AG08396 (cell line): ENCODE results near the gene INPP1.
"Not testable (repeated sequence)": the region's sequence is repeated elsewhere in the genome, so short reads cannot be mapped to it uniquely, and the experiment has no call there.

Experiments
- DNase-seq: peaks from one replicate; pipeline ENCODE4 v3.0.0; 2012; ENCODE audit warnings: low spot score, mixed read lengths

Gene INPP1

GRCh38 chr2:190334479-190335224 is 8.7 kb upstream of the INPP1 start:
- no peak for DNase-seq

DNA sequence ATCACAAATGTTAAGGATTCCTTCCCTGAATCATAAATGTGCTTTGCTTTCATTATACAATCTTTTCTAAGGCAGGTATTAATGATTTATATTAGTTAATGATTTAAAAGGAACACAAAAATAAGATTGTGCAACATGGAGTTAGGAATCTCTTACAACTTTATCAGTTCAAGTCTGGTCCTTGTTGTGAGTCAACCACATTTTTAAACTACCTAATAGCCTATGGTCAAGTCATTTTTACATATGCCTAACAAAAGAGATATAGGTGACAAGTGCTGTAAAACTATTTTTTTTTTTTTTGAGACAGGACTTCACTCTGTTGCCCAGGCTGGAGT is 8.2 kb upstream of the INPP1 start:
- DNase-seq = no peak

DNA sequence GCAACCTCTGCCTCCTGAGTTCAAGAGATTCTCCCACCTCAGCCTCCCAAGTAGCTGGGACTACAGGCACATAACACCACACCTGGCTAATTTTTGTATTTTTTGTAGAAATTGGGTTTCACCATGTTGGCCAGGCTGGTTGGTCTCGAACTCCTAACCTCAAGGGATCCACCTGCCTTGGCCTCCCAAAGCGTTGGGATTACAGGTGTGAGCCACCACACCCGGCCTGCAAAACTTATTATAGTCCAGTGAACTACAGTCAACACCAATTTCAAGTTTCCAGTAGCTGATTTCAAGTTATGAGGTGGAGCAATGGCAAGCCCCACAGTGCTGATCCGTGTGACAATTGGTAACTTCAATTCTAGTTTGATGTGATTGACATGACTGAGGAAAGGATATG is 7.8 kb upstream of the INPP1 start:
- not testable (repeated sequence) for DNase-seq

- no peak for DNase-seq
Measured at GRCh38 chr2:190336420-190336819, 7.0 kb upstream of the INPP1 start.

GRCh38 chr2:190338453-190338852 is 4.9 kb upstream of the INPP1 start:
- no peak for DNase-seq

DNA sequence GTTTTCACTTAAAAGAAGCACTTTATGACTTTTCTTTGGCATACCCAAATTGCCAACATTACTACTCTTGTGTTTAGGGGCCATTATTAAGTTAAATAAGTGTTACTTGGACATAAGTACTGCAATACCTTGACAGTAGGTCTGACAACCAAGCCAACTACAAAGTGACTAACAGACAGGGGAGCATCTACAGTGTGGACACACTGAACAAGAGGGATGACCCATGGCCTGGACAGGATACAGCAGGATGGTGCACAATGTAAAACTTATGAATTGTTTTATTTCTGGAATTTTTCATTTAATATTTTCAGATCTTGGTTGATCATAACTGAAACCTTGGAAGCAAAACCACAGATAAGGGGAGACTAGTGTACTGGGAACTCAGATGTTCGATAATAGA is 4.0 kb upstream of the INPP1 start:
- DNase-seq = no peak

GRCh38 chr2:190340369-190340768 is 3.0 kb upstream of the INPP1 start:
- no peak for DNase-seq

- no peak for DNase-seq
Measured at GRCh38 chr2:190342611-190343010, 778 bp upstream of the INPP1 start.

GRCh38 chr2:190343089-190343535 is 277 bp upstream of the INPP1 start:
- no peak for DNase-seq

DNA sequence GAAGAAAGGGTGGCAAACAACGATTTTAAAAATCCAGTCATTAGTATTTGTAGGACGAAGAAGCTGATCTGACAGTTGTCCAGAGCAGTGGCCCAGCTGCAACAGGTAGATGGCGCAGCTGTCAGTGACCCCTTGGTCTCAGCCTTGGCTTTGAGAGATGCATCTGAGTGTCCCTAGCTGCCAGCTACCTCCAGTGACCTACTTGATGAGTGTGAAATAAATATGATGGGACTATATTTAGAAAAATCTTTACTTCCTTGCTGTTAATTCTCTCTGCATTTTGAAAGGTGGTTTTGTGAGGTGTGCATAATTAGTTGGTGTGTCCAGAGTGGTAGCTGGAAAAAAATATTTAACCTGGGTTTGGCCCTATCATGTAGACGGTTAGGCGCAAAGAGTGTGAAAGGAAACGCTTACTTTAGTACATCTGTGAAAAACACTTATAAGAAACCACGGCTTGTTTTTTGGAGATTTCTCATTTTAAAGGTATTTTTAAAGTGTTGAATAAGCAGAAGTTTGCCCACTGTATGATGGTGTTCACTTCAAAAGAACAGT is 963 bp downstream of the INPP1 start:
- DNase-seq = no peak

GRCh38 chr2:190350371-190350770 is 7.0 kb downstream of the INPP1 start:
- no peak for DNase-seq

GRCh38 chr2:190351955-190352354 is 8.6 kb downstream of the INPP1 start:
- no peak for DNase-seq

GRCh38 chr2:190352668-190353536 is 9.5 kb downstream of the INPP1 start:
- DNase-seq = no peak

DNA sequence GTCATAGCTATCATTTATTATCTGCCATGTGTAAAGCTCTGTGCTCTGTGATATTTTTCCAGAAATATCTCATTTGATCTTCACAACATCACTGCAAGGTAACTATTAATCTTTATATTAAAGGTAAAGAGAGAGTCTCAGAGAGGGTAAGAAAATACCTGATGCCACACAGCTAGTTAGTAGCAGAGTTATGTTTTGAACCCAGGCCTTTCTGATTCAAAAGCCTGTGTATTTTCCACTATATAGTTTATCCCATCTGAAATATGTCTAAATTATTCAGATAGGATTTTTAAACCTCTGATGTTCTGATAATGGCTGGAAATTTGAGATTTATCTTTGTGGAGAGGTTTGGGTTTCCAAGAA is 10.1 kb downstream of the INPP1 start:
- no peak for DNase-seq

DNA sequence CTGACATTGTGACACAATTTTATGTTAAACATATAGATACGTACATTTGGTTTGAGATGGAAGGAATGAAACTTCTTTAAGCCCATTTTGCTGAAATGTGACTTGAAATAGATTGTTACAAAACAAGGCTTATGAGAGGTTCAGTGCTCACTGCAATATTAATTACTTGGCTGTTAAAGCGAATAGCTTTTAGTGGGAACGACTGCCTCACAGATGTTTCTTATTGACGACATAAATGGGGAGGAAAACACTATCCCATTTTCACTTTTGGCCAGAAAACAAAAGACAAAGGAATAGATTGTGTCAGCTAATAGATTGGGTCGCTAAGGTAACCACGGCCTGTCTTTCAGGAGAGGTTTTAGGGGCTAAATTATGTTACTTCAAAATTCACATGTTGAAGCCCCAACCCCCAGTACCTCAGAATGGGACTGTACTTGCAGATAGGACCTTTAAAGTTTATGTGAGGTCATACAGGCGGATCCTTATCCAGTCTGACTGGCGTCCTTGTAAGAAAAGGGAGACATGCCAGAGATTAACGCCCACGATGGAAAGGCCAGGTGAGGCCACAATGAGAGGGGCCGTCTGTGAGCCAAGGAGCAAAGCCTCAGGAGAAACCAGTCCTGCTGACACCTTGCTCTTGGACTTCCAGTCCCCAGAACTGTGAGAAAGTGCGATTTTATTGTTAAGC is 10.8 kb downstream of the INPP1 start:
- no peak for DNase-seq

- no peak for DNase-seq
Measured at GRCh38 chr2:190355968-190356644, 12.7 kb downstream of the INPP1 start.

- no peak for DNase-seq
Measured at GRCh38 chr2:190357600-190357999, 14.2 kb downstream of the INPP1 start.

GRCh38 chr2:190358655-190359448 is 15.5 kb downstream of the INPP1 start:
- DNase-seq = not testable (repeated sequence)

DNA sequence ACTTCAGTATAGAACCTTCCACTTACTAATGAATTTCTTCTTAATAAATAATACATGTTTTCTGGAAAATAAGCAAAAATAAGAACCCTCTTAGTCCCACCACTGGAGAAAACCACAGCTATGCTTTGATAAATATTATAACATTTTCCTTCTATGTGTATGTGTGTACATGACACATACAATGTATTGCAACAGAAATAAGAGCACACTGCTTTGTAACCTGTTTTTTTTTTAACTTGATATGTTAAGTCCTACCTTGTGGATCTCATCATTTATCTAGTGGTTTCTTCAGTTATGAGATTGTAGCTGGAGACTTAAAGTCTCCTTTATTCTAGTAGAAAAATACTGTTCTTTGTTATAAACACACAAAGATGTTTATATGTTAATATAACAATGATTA is 17.2 kb downstream of the INPP1 start:
- no peak for DNase-seq

DNA sequence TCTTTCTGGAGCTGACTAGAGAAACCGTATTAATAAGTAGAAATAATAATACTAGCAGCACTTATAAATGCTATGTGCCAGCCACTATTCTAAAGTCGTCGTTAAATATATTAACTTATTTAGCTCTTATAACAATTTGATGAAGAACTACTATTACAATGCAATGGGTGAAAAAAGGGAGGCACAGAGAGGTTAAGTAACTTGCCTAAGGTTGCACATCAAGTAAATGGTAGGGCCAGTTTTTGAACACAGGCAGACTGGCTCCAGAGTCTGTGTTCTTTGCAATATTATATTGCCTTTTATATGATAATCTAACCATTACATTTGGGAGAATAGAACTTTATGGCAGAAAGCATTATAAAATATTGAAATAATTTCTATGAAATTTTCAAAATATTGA is 17.6 kb downstream of the INPP1 start:
- no peak for DNase-seq

DNA sequence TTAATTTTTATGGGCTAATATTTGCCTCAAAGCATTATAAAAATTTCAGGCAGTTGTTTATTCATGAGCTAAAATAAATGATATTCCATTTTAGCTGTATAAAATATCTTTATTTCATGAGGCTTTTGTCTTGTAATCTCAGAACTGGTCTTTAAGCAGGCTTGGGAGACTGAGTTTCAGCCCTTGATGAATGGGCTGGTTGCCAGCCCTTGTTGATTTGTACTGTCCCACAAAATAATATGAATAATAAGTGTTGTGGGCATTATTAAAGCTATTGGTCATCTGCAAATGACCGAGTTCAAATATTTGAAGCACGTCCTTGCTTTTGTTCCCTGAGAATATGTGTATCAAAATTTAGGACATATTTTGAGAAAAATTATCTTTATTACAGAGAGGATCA is 18.2 kb downstream of the INPP1 start:
- DNase-seq = no peak
